WI38 (cell line): ENCODE data around the gene BRINP3.

Experiments used
- H3K4me3 ChIP-seq: 2 replicates; pipeline ENCODE4 v1.5.1; 2011; ENCODE audit warnings: low read depth, mild to moderate bottlenecking, control low read depth, low read length
- TF ChIP-seq, protein P1 (sequence below): IDR thresholded peaks from 2 replicates; pipeline ENCODE4 v1.5.1; 2012; ENCODE audit warnings: low read depth, mild to moderate bottlenecking, control low read depth, low read length

The BRINP3 gene

DNA sequence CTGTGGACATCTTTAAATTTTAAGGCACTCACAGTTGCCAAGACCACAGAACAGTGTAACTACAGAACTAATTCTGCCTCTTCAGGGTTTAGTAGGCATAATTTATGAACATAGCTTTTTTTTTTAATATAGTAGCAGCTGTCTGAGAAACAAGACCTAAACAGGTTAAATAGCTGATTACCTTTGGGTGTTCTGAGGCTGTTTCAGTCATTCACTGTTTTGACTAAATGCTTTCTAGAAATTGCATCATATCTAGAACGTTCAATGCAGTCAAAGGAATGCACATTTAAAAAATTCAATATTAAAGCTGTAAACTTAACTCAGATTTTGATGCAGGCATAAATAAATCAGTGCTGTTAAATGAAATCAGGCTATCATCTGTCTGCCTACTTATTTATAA, 101.6 kb downstream of the BRINP3 start:
- H3K4me3 ChIP-seq, result no peak overlapping the region
- TF ChIP-seq, protein P1, sequence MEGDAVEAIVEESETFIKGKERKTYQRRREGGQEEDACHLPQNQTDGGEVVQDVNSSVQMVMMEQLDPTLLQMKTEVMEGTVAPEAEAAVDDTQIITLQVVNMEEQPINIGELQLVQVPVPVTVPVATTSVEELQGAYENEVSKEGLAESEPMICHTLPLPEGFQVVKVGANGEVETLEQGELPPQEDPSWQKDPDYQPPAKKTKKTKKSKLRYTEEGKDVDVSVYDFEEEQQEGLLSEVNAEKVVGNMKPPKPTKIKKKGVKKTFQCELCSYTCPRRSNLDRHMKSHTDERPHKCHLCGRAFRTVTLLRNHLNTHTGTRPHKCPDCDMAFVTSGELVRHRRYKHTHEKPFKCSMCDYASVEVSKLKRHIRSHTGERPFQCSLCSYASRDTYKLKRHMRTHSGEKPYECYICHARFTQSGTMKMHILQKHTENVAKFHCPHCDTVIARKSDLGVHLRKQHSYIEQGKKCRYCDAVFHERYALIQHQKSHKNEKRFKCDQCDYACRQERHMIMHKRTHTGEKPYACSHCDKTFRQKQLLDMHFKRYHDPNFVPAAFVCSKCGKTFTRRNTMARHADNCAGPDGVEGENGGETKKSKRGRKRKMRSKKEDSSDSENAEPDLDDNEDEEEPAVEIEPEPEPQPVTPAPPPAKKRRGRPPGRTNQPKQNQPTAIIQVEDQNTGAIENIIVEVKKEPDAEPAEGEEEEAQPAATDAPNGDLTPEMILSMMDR, result no peak

DNA sequence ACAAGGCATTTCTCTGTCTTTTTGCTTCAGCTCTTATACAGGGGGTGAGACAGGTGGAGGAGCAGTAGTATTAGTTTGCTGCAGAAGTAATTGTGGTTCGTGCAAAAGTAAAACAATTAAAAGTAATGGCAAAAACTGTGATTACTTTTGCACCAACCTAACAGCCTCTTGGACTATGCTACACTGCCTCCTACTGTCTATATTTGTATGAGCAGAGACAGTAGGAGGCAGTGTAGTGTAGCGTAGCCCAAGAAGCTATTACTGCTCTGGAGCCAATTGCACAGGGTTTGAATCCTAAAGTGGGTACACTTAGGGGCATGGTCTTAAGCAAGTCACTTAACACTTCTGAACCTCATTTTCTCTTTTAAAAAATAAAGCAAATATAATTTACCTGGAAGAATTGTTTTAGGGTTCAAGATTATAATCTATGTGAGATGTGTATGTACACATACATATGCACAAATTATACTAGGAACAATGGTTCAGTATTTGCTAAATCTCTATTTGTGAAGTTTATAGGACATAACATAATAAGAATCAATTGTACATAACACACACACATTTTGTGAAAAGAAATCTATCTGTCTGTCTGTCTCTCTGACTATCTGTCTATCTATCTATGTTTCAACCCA, 103.8 kb downstream of the BRINP3 start:
- TF ChIP-seq, protein P1, result no peak
- H3K4me3 ChIP-seq, result no peak overlapping the region

DNA sequence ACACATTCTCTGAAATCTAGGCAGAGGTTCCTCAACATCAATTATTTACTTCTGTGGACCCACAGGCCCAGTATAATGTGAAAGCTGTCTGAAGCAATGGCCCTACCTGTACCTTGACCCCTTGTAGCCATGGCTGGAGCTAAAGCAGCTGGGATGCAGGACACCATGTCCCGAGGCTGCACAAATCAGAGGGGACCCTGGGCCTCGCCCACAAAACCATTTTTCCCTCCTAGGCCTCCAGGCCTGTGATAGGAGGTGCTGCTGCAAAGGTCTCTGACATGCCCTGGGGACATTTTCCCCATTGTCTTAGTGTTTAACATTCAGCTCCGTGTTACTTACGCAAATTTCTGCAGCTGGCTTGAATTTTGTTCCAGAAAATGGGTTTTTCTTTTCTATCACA, 110.5 kb downstream of the BRINP3 start:
- TF ChIP-seq, protein P1, result no peak

DNA sequence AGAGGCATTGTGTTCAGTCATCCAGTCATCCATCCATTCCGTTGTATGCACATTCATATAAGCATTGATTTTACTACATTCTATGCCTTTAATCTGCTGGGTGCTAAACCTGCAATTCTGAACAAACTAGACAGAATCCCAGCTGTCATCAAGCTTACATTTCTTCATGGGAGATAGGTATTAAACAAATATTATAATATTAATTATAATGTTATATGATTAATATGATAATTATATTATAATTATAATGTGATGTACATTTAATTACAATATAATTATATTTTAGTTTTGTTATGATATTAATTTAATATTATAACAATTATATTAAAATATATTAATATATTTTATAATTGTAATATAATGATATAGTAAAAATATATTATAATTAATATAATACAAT, 112.4 kb downstream of the BRINP3 start:
- TF ChIP-seq, protein P1, result no peak
- no peak overlapping the region for H3K4me3 ChIP-seq

More for the DNA sequence above, 110.5 kb downstream of the BRINP3 start:
- no peak overlapping the region for H3K4me3 ChIP-seq

DNA sequence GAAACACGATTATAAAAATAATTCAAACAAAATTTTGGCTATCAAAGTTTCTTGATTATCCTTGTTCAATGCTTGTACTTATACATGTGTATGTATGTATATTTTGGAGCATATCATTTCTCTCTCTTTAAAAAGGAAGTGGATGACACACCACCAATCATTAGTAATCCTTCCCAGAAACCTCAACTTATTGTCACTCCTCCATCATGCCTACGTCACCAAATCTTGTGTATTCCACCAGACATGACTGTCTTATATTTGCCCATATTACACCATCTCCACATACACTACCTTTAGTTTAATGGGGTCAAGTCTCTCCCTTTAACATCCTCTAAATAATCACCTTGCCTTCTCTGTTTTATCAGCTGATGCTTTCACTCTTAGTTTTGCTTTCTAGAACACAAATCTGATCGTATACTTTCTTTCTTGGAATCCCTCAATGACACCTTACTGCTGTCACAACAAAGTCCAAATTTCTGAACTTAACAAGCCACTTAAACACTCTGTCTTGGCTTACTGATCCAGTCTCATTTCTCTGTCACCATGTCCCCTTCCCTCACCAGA, 124.0 kb downstream of the BRINP3 start:
- no peak overlapping the region for H3K4me3 ChIP-seq

DNA sequence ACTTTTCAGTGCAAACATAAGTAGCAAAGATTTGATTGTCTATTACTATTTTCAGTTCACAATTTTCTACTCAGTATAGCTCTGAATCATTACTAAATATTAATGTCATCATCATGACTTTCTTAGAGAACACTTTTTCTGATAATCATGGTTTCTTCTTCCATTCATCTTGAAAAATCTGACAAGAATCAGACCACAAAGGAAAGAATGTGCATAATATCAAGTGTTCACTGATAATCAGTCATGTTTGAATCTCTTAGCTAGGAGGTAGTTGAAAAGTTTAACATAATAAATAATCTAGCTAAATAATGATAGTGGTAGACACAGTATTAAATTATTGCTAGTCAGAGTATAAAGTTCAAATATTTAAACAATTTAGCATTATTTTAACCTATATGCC, 133.2 kb downstream of the BRINP3 start:
- TF ChIP-seq, protein P1, result no peak
- H3K4me3 ChIP-seq, result no peak overlapping the region

More for the DNA sequence above, 124.0 kb downstream of the BRINP3 start:
- TF ChIP-seq, protein P1, result no peak

DNA sequence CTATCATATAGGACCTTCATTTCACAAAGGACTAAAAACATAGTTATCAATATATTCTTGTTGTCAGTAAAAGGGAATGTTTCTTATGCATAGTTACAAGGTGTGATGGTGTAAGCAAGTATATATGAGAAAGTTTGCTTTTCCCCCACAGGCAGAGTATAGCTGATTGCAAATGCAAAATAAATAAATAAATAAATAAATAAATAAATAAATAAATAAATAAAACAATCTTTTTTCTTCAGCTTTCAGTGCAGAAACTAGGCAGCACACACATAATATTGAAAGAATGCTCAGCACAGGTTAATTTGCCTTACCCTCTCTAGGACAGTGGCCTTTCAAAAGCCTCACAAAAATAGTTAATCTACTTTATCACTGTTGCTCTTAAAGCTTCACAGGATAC, 138.8 kb downstream of the BRINP3 start:
- TF ChIP-seq, protein P1, result no peak
- no peak overlapping the region for H3K4me3 ChIP-seq
